Erythroblast (primary cell): ENCODE data around the gene AUTS2.

Experiments
- DNase-seq, 2 experiments: peaks; one replicate each; lab custom pipeline; 2025; lab: John Stamatoyannopoulos, UW
- GATA1 ChIP-seq: IDR thresholded peaks from 2 replicates; pipeline ENCODE4 v1.6.1; 2011; ENCODE audit warnings: low read depth, mild to moderate bottlenecking, control low read depth, low read length, moderate library complexity
- POLR2A ChIP-seq: IDR thresholded peaks from 2 replicates; pipeline ENCODE4 v1.6.1; 2011; ENCODE audit warnings: mild to moderate bottlenecking, low read length

The AUTS2 gene

GRCh38 chr7:69908454-69908853 is 310.2 kb downstream of the AUTS2 start:
- TF ChIP-seq POLR2A (no peak), GATA1 (no peak)
- no peak for DNase-seq

GRCh38 chr7:69910150-69910549 is 311.9 kb downstream of the AUTS2 start:
- TF ChIP-seq GATA1, result no peak
- no peak for TF ChIP-seq POLR2A
- no peak for DNase-seq

GRCh38 chr7:69911337-69911736 is 313.1 kb downstream of the AUTS2 start:
- no peak for DNase-seq
- TF ChIP-seq GATA1 (no peak), POLR2A (no peak)

- DNase-seq, result no peak
- TF ChIP-seq POLR2A, result no peak
- no peak for TF ChIP-seq GATA1
Observed at GRCh38 chr7:69912141-69912540, 313.9 kb downstream of the AUTS2 start.

GRCh38 chr7:69912846-69913245 is 314.6 kb downstream of the AUTS2 start:
- TF ChIP-seq POLR2A, result no peak
- TF ChIP-seq GATA1, result no peak
- no peak for DNase-seq

GRCh38 chr7:69919426-69920111 is 321.3 kb downstream of the AUTS2 start:
- TF ChIP-seq GATA1 (no peak), POLR2A (no peak)
- DNase-seq, result no peak

- no peak for TF ChIP-seq GATA1
- TF ChIP-seq POLR2A, result no peak
Observed at GRCh38 chr7:69920797-69921196, 322.5 kb downstream of the AUTS2 start.

GRCh38 chr7:69922026-69922803 is 323.9 kb downstream of the AUTS2 start:
- DNase-seq, result no peak
- no peak for TF ChIP-seq POLR2A
- TF ChIP-seq GATA1, result no peak

More at GRCh38 chr7:69920797-69921196, 322.5 kb downstream of the AUTS2 start:
- no peak for DNase-seq

- DNase-seq, result no peak
- TF ChIP-seq POLR2A (no peak), GATA1 (no peak)
Observed at GRCh38 chr7:69927461-69927860, 329.2 kb downstream of the AUTS2 start.

- no peak for TF ChIP-seq POLR2A
- no peak for TF ChIP-seq GATA1
- DNase-seq, result no peak
Observed at GRCh38 chr7:69928621-69929020, 330.3 kb downstream of the AUTS2 start.

- TF ChIP-seq POLR2A, result no peak
- TF ChIP-seq GATA1, result no peak
- DNase-seq, result no peak
Observed at GRCh38 chr7:69929622-69930021, 331.3 kb downstream of the AUTS2 start.

- DNase-seq, result peak; percentile 7 to 32
- no peak for TF ChIP-seq POLR2A
- no peak for TF ChIP-seq GATA1
Observed at GRCh38 chr7:69932034-69932628, 333.9 kb downstream of the AUTS2 start.

GRCh38 chr7:69934144-69934903 is 336.0 kb downstream of the AUTS2 start:
- no peak for DNase-seq
- TF ChIP-seq GATA1, result no peak
- no peak for TF ChIP-seq POLR2A
